HepG2 (cell line): ENCODE data around the gene MATN1. TPM values are rescaled to one million over a fixed set of nuclear protein-coding genes. Genes with fewer than 3 reads are reported as not detected.

ENCODE experiments used
- CEBPG ChIP-seq: IDR thresholded peaks from 2 replicates; pipeline ENCODE4 v1.6.1; 2016
- DNMT1 ChIP-seq: sonication (generic); formaldehyde crosslinking; IDR thresholded peaks from 2 replicates; pipeline ENCODE4 v1.5.1; 2020; ENCODE audit warnings: mild to moderate bottlenecking, missing genetic modification reagents
- FOXO1 ChIP-seq: sonication (generic); formaldehyde crosslinking; IDR thresholded peaks from 2 replicates; pipeline ENCODE4 v1.4.0; 2020; ENCODE audit warnings: missing genetic modification reagents
- HCFC1 ChIP-seq: fragments of 150-350 bp; IDR thresholded peaks from 2 replicates; pipeline ENCODE4 v1.6.1; 2014; ENCODE audit warnings: low read depth, low read length
- MATR3 ChIP-seq: sonication (generic); formaldehyde crosslinking; IDR thresholded peaks from 2 replicates; pipeline ENCODE4 v1.4.0; 2020; ENCODE audit warnings: missing genetic modification reagents
- RFX3 ChIP-seq: IDR thresholded peaks from 2 replicates; pipeline ENCODE4 v1.6.1; 2016; ENCODE audit warnings: missing biosample characterization, missing genetic modification reagents
- RFXAP ChIP-seq: sonication (generic); formaldehyde crosslinking; IDR thresholded peaks from 2 replicates; pipeline ENCODE4 v1.4.0; 2020; ENCODE audit warnings: missing genetic modification reagents, borderline replicate concordance
- SALL1 ChIP-seq: sonication (generic); formaldehyde crosslinking; IDR thresholded peaks from 2 replicates; pipeline ENCODE4 v1.8.0; 2022; ENCODE audit warnings: mild to moderate bottlenecking, missing genetic modification reagents
- SIX1 ChIP-seq: sonication (generic); formaldehyde crosslinking; IDR thresholded peaks from 2 replicates; pipeline ENCODE4 v1.4.0; 2020; ENCODE audit warnings: missing genetic modification reagents, borderline replicate concordance
- STAT5B ChIP-seq: sonication (generic); formaldehyde crosslinking; IDR thresholded peaks from 2 replicates; pipeline ENCODE4 v1.4.0; 2020; ENCODE audit warnings: missing genetic modification reagents
- TBL1XR1 ChIP-seq: fragments of 150-350 bp; IDR thresholded peaks from 2 replicates; pipeline ENCODE4 v1.6.1; 2014; ENCODE audit warnings: borderline replicate concordance, low read length; ENCODE audit not compliant: partially characterized antibody
- TBX2 ChIP-seq: sonication (generic); formaldehyde crosslinking; IDR thresholded peaks from 2 replicates; pipeline ENCODE4 v1.5.0; 2020; ENCODE audit warnings: missing genetic modification reagents, mild to moderate bottlenecking, borderline replicate concordance
- ZNF180 ChIP-seq: sonication (generic); formaldehyde crosslinking; IDR thresholded peaks from 2 replicates; pipeline ENCODE4 v1.4.0; 2020; ENCODE audit warnings: low read depth, missing genetic modification reagents, borderline replicate concordance
- ZNF7 ChIP-seq: IDR thresholded peaks from 2 replicates; pipeline ENCODE4 v1.6.1; 2016; ENCODE audit warnings: missing biosample characterization, missing genetic modification reagents
- polyA plus RNA-seq, 8 experiments: library from polyadenylated mRNA; depleted of rRNA in 3 of 8; stranded (reverse) in 7 of 8; unstranded in 1 of 8; fragments of >200 nt; fragmentation: Illumina TruSeq in 4 of 8; extraction: Trizol in 4 of 8; gene quantifications; 2 replicates each; pipeline versions ENCODE4 v1.2.1 to v1.2.3, GENCODE V29; 2011 to 2016; ENCODE audit warnings: low read depth in 4 of 8, missing spikeins in 1 of 8, mixed read lengths in 1 of 8; ENCODE audit not compliant: insufficient read depth in 1 of 8
- total RNA-seq, 5 experiments: library from RNA; depleted of rRNA; stranded (reverse); fragments of >200 nt; fragmentation: Illumina TruSeq; extraction: Trizol; gene quantifications; 2 replicates each; pipeline ENCODE4 v1.2.3, GENCODE V29; 2016; ENCODE audit warnings: low read depth in 1 of 5
- TF ChIP-seq, protein P1 (sequence below): sonication (generic); formaldehyde crosslinking; IDR thresholded peaks from 2 replicates; pipeline ENCODE4 v1.8.1; 2023; ENCODE audit warnings: mild to moderate bottlenecking, missing genetic modification reagents
- TF ChIP-seq, protein P2 (sequence below): sonication (generic); formaldehyde crosslinking; IDR thresholded peaks from 2 replicates; pipeline ENCODE4 v1.5.0; 2020; ENCODE audit warnings: missing genetic modification reagents
- TF ChIP-seq, protein P3 (sequence below): fragments of 450-650 bp; IDR thresholded peaks from 2 replicates; pipeline ENCODE4 v1.6.1; 2017; ENCODE audit warnings: mild to moderate bottlenecking
- TF ChIP-seq, protein P4 (sequence below): sonication (generic); formaldehyde crosslinking; IDR thresholded peaks from 2 replicates; pipeline ENCODE4 v1.5.0; 2020; ENCODE audit warnings: missing genetic modification reagents
- TF ChIP-seq, protein P5 (sequence below): sonication (generic); formaldehyde crosslinking; IDR thresholded peaks from 2 replicates; pipeline ENCODE4 v1.4.0; 2020; ENCODE audit warnings: mild to moderate bottlenecking, missing genetic modification reagents
- TF ChIP-seq, protein P6 (sequence below): sonication (generic); formaldehyde crosslinking; IDR thresholded peaks from 2 replicates; pipeline ENCODE4 v1.4.0; 2020; ENCODE audit warnings: low read depth, missing genetic modification reagents

Gene MATN1
- total and polyA plus RNA-seq, 2 of the 13 experiments (the other 11 are each of a cell fraction or from before 2014, with no cell fraction given): 0.04 to 0.05 TPM

DNA sequence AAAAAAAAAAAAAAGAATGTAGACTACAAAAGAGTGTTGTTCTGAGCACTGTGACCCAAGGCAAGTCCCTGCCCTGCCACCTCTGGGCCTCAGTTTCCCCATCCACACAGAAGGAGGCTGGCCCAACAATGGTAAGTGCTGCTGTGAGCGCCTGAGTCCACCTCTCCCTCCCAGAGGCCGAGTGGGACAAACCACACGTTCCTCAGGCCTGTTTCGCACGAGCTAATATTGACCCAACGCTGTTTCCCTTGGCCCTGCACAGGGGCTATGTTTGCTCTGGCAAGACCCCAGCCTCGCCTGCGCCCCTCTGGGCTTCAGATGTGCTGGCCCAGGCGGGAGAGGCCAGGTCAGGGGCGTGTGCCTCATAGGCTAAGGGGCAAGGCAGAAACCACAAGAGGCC lies 46.8 kb upstream of the MATN1 start (continued):
- TF ChIP-seq, protein P1, sequence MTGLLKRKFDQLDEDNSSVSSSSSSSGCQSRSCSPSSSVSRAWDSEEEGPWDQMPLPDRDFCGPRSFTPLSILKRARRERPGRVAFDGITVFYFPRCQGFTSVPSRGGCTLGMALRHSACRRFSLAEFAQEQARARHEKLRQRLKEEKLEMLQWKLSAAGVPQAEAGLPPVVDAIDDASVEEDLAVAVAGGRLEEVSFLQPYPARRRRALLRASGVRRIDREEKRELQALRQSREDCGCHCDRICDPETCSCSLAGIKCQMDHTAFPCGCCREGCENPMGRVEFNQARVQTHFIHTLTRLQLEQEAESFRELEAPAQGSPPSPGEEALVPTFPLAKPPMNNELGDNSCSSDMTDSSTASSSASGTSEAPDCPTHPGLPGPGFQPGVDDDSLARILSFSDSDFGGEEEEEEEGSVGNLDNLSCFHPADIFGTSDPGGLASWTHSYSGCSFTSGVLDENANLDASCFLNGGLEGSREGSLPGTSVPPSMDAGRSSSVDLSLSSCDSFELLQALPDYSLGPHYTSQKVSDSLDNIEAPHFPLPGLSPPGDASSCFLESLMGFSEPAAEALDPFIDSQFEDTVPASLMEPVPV (CRISPR knock-in tag): no peak
- no peak for TF ChIP-seq ZNF7
- TF ChIP-seq SIX1: no peak
- TF ChIP-seq TBX2: peak; percentile 56; the same call in 1 of the 2 replicates
- TF ChIP-seq, protein P2, sequence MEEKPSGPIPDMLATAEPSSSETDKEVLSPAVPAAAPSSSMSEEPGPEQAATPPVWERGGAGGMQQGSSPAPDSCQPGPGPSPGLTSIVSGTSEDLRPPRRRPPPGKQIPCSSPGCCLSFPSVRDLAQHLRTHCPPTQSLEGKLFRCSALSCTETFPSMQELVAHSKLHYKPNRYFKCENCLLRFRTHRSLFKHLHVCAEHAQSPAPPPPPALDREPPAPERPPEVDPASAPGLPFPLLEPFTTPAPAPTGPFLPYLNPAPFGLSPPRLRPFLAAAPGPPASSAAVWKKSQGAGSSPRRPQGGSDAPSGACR: no peak
- TF ChIP-seq, protein P3, sequence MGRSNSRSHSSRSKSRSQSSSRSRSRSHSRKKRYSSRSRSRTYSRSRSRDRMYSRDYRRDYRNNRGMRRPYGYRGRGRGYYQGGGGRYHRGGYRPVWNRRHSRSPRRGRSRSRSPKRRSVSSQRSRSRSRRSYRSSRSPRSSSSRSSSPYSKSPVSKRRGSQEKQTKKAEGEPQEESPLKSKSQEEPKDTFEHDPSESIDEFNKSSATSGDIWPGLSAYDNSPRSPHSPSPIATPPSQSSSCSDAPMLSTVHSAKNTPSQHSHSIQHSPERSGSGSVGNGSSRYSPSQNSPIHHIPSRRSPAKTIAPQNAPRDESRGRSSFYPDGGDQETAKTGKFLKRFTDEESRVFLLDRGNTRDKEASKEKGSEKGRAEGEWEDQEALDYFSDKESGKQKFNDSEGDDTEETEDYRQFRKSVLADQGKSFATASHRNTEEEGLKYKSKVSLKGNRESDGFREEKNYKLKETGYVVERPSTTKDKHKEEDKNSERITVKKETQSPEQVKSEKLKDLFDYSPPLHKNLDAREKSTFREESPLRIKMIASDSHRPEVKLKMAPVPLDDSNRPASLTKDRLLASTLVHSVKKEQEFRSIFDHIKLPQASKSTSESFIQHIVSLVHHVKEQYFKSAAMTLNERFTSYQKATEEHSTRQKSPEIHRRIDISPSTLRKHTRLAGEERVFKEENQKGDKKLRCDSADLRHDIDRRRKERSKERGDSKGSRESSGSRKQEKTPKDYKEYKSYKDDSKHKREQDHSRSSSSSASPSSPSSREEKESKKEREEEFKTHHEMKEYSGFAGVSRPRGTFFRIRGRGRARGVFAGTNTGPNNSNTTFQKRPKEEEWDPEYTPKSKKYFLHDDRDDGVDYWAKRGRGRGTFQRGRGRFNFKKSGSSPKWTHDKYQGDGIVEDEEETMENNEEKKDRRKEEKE: no peak
- TF ChIP-seq FOXO1 (CRISPR knock-in tag): no peak; the same call in 1 of the 2 replicates
- TF ChIP-seq HCFC1: no peak
- TF ChIP-seq, protein P4, sequence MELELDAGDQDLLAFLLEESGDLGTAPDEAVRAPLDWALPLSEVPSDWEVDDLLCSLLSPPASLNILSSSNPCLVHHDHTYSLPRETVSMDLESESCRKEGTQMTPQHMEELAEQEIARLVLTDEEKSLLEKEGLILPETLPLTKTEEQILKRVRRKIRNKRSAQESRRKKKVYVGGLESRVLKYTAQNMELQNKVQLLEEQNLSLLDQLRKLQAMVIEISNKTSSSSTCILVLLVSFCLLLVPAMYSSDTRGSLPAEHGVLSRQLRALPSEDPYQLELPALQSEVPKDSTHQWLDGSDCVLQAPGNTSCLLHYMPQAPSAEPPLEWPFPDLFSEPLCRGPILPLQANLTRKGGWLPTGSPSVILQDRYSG (CRISPR knock-in tag): no peak
- TF ChIP-seq RFX3 (CRISPR knock-in tag): no peak
- TF ChIP-seq RFXAP (CRISPR knock-in tag): no peak
- no peak for TF ChIP-seq ZNF180 (CRISPR knock-in tag)
- TF ChIP-seq DNMT1: no peak
- TF ChIP-seq SALL1: peak; percentile 52
- TF ChIP-seq, protein P5, sequence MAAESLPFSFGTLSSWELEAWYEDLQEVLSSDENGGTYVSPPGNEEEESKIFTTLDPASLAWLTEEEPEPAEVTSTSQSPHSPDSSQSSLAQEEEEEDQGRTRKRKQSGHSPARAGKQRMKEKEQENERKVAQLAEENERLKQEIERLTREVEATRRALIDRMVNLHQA: no peak
- TF ChIP-seq TBL1XR1: no peak
- no peak for TF ChIP-seq MATR3
- TF ChIP-seq, protein P6, sequence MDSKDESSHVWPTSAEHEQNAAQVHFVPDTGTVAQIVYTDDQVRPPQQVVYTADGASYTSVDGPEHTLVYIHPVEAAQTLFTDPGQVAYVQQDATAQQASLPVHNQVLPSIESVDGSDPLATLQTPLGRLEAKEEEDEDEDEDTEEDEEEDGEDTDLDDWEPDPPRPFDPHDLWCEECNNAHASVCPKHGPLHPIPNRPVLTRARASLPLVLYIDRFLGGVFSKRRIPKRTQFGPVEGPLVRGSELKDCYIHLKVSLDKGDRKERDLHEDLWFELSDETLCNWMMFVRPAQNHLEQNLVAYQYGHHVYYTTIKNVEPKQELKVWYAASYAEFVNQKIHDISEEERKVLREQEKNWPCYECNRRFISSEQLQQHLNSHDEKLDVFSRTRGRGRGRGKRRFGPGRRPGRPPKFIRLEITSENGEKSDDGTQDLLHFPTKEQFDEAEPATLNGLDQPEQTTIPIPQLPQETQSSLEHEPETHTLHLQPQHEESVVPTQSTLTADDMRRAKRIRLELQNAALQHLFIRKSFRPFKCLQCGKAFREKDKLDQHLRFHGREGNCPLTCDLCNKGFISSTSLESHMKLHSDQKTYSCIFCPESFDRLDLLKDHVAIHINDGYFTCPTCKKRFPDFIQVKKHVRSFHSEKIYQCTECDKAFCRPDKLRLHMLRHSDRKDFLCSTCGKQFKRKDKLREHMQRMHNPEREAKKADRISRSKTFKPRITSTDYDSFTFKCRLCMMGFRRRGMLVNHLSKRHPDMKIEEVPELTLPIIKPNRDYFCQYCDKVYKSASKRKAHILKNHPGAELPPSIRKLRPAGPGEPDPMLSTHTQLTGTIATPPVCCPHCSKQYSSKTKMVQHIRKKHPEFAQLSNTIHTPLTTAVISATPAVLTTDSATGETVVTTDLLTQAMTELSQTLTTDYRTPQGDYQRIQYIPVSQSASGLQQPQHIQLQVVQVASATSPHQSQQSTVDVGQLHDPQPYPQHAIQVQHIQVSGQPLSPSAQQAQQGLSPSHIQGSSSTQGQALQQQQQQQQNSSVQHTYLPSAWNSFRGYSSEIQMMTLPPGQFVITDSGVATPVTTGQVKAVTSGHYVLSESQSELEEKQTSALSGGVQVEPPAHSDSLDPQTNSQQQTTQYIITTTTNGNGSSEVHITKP: peak; percentile 84
- TF ChIP-seq STAT5B: no peak
- TF ChIP-seq CEBPG (CRISPR knock-in tag): no peak
